Fibroblast of villous mesenchyme (primary cell): Measurements from ENCODE around the gene FAM81A. TPM values are rescaled to one million over a fixed set of nuclear protein-coding genes. Genes with fewer than 3 reads are reported as not detected.

ENCODE experiments used
- DNase-seq: peaks from one replicate; pipeline ENCODE4 v3.0.0-alpha.2; 2010; ENCODE audit warnings: low read depth
- H3K4me3 ChIP-seq: 2 replicates; pipeline ENCODE4 v1.5.1; 2011; ENCODE audit warnings: low read depth, mild to moderate bottlenecking, low read length
- CTCF ChIP-seq: IDR thresholded peaks from 2 replicates; pipeline ENCODE4 v1.5.1; 2012; ENCODE audit warnings: low read depth, mild to moderate bottlenecking, low read length; ENCODE audit not compliant: insufficient read depth
- total RNA-seq: library from RNA; depleted of rRNA; stranded (reverse); fragments of >200 nt; gene quantifications from 2 replicates; pipeline ENCODE4 v1.2.3, GENCODE V29; 2012

Gene FAM81A
- total RNA-seq, 1 donor: under 0.01 TPM

GRCh38 chr15:59538494-59538893, 100.5 kb downstream of the FAM81A start:
- DNase-seq: no peak
- no peak for TF ChIP-seq CTCF
- no peak overlapping the region for H3K4me3 ChIP-seq

GRCh38 chr15:59539799-59540198, 101.8 kb downstream of the FAM81A start:
- peak; percentile 3 for DNase-seq
- no peak for TF ChIP-seq CTCF
- no peak overlapping the region for H3K4me3 ChIP-seq

GRCh38 chr15:59540654-59541053, 102.7 kb downstream of the FAM81A start:
- no peak for DNase-seq
- H3K4me3 ChIP-seq: no peak overlapping the region
- no peak for TF ChIP-seq CTCF

- no peak overlapping the region for H3K4me3 ChIP-seq
- TF ChIP-seq CTCF: no peak
- DNase-seq: no peak
Observed at GRCh38 chr15:59541750-59542149, 103.8 kb downstream of the FAM81A start.

- DNase-seq: no peak
- TF ChIP-seq CTCF: no peak
- no peak overlapping the region for H3K4me3 ChIP-seq
Observed at GRCh38 chr15:59543721-59544547, 105.9 kb downstream of the FAM81A start.

- TF ChIP-seq CTCF: no peak
- H3K4me3 ChIP-seq: no peak overlapping the region
- no peak for DNase-seq
Observed at GRCh38 chr15:59545573-59545972, 107.6 kb downstream of the FAM81A start.

GRCh38 chr15:59548501-59549226, 110.7 kb downstream of the FAM81A start:
- DNase-seq: no peak
- TF ChIP-seq CTCF: no peak
- no peak overlapping the region for H3K4me3 ChIP-seq
